Measurements from ENCODE around the gene ARID5B.

ARID5B gene

GRCh38 chr10:62121187-62121530 is 219.7 kb downstream of the ARID5B start:
- Histone ChIP-seq H3K27me3 (ENCODE audit: insufficient read depth, low read length, poor library complexity) (no peaks in the 10 kb centered on the region), H3K79me2 (ENCODE audit: insufficient read depth, low read length) (no peaks in the 10 kb centered on the region), H3K4me1 (ENCODE audit: insufficient read depth, low read length) (no peaks in the 10 kb centered on the region), H3K9ac (ENCODE audit: low read depth, low read length) (no peak overlapping the region), H3K4me2 (ENCODE audit: insufficient read depth, low read length) (no peak overlapping the region), H3K36me3 (ENCODE audit: insufficient read depth, low read length) (no peaks in the 10 kb centered on the region), H4K20me1 (ENCODE audit: insufficient read depth, low read length) (no peaks in the 10 kb centered on the region), H2AFZ (ENCODE audit: low read depth, low read length) (no peak overlapping the region), H3K4me3 (ENCODE audit: low read depth in 1 of 2, low read length in 2 of 2) (no peak overlapping the region), H3K27ac (ENCODE audit: low read length) (no peak overlapping the region), H3K9me3 (ENCODE audit: insufficient read depth, low read length, severe bottlenecking) (no peaks in the 10 kb centered on the region)
- ATAC-seq (ENCODE audit: insufficient read depth, low read depth): no peak
- no peak for DNase-seq
- TF ChIP-seq EZH2 (IDR thresholded peaks at IDR 0.05; ENCODE audit: borderline replicate concordance, low read depth, low read length, severe bottlenecking) (no peak), CTCF (IDR thresholded peaks at IDR 0.05; ENCODE audit: borderline replicate concordance, extremely low read depth, low read length, poor library complexity, severe bottlenecking) (no peak)

GRCh38 chr10:62127975-62128374 is 226.5 kb downstream of the ARID5B start:
- Histone ChIP-seq H3K4me2 (ENCODE audit: insufficient read depth, low read length) (no peak overlapping the region), H3K4me3 (ENCODE audit: low read depth in 1 of 2, low read length in 2 of 2) (no peak overlapping the region), H3K36me3 (ENCODE audit: insufficient read depth, low read length) (no peaks in the 10 kb centered on the region), H3K79me2 (ENCODE audit: insufficient read depth, low read length) (no peaks in the 10 kb centered on the region), H3K27ac (ENCODE audit: low read length) (no peak overlapping the region), H4K20me1 (ENCODE audit: insufficient read depth, low read length) (no peaks in the 10 kb centered on the region), H3K9ac (ENCODE audit: low read depth, low read length) (no peak overlapping the region), H2AFZ (ENCODE audit: low read depth, low read length) (no peak overlapping the region), H3K9me3 (ENCODE audit: insufficient read depth, low read length, severe bottlenecking) (no peaks in the 10 kb centered on the region), H3K4me1 (ENCODE audit: insufficient read depth, low read length) (no peaks in the 10 kb centered on the region), H3K27me3 (ENCODE audit: insufficient read depth, low read length, poor library complexity) (no peaks in the 10 kb centered on the region)
- no peak for ATAC-seq (ENCODE audit: insufficient read depth, low read depth)
- no peak for DNase-seq
- no peak for TF ChIP-seq EZH2 (IDR thresholded peaks at IDR 0.05; ENCODE audit: borderline replicate concordance, low read depth, low read length, severe bottlenecking)
- TF ChIP-seq CTCF (IDR thresholded peaks at IDR 0.05; ENCODE audit: borderline replicate concordance, extremely low read depth, low read length, poor library complexity, severe bottlenecking): no peak

GRCh38 chr10:62130948-62131347 is 229.4 kb downstream of the ARID5B start:
- H3K4me2 ChIP-seq (ENCODE audit: insufficient read depth, low read length): no peak overlapping the region
- no peaks in the 10 kb centered on the region for H4K20me1 ChIP-seq (ENCODE audit: insufficient read depth, low read length)
- H3K36me3 ChIP-seq (ENCODE audit: insufficient read depth, low read length): no peaks in the 10 kb centered on the region
- H3K79me2 ChIP-seq (ENCODE audit: insufficient read depth, low read length): no peaks in the 10 kb centered on the region
- H3K9ac ChIP-seq (ENCODE audit: low read depth, low read length): no peak overlapping the region
- H3K9me3 ChIP-seq (ENCODE audit: insufficient read depth, low read length, severe bottlenecking): no peaks in the 10 kb centered on the region
- TF ChIP-seq EZH2 (IDR thresholded peaks at IDR 0.05; ENCODE audit: borderline replicate concordance, low read depth, low read length, severe bottlenecking) (no peak), CTCF (IDR thresholded peaks at IDR 0.05; ENCODE audit: borderline replicate concordance, extremely low read depth, low read length, poor library complexity, severe bottlenecking) (no peak)
- H2AFZ ChIP-seq (ENCODE audit: low read depth, low read length): no peak overlapping the region
- ATAC-seq (ENCODE audit: insufficient read depth, low read depth) (no peak), DNase-seq (no peak)
- H3K4me3 ChIP-seq (ENCODE audit: low read depth in 1 of 2, low read length in 2 of 2): no peak overlapping the region
- no peaks in the 10 kb centered on the region for H3K27me3 ChIP-seq (ENCODE audit: insufficient read depth, low read length, poor library complexity)
- H3K4me1 ChIP-seq (ENCODE audit: insufficient read depth, low read length): no peaks in the 10 kb centered on the region
- no peak overlapping the region for H3K27ac ChIP-seq (ENCODE audit: low read length)

GRCh38 chr10:62131724-62132123 is 230.2 kb downstream of the ARID5B start:
- no peak for ATAC-seq (ENCODE audit: insufficient read depth, low read depth)
- TF ChIP-seq EZH2 (IDR thresholded peaks at IDR 0.05; ENCODE audit: borderline replicate concordance, low read depth, low read length, severe bottlenecking): no peak
- no peak for TF ChIP-seq CTCF (IDR thresholded peaks at IDR 0.05; ENCODE audit: borderline replicate concordance, extremely low read depth, low read length, poor library complexity, severe bottlenecking)
- no peak overlapping the region for H3K9ac ChIP-seq (ENCODE audit: low read depth, low read length)

More at GRCh38 chr10:62131724-62132123, 230.2 kb downstream of the ARID5B start:
- Histone ChIP-seq H3K27me3 (ENCODE audit: insufficient read depth, low read length, poor library complexity) (no peaks in the 10 kb centered on the region), H3K79me2 (ENCODE audit: insufficient read depth, low read length) (no peaks in the 10 kb centered on the region), H3K4me2 (ENCODE audit: insufficient read depth, low read length) (no peak overlapping the region), H2AFZ (ENCODE audit: low read depth, low read length) (no peak overlapping the region), H3K4me3 (ENCODE audit: low read depth in 1 of 2, low read length in 2 of 2) (no peak overlapping the region), H3K27ac (ENCODE audit: low read length) (no peak overlapping the region), H4K20me1 (ENCODE audit: insufficient read depth, low read length) (no peaks in the 10 kb centered on the region), H3K36me3 (ENCODE audit: insufficient read depth, low read length) (no peaks in the 10 kb centered on the region), H3K9me3 (ENCODE audit: insufficient read depth, low read length, severe bottlenecking) (no peaks in the 10 kb centered on the region), H3K4me1 (ENCODE audit: insufficient read depth, low read length) (no peaks in the 10 kb centered on the region)
- DNase-seq: no peak
